Stimulated activated naive CD8-positive, alpha-beta T cell treated with anti-CD3 and anti-CD28 coated beads, Interleukin-15, Interleukin-2, amounts not matched to agents 100 U/mL and 50 U/mL, for 24 hours (primary cell): ENCODE measurements around the gene RPTOR.
A peak's percentile ranks its signal among the peaks of the same experiment; 100 is the strongest.

Source experiments
- ATAC-seq: fragments of 150-1000 bp; cut with Tn5 transposase; one replicate; pipeline ENCODE4 v1.10.0; 2021
- DNase-seq: peaks from one replicate; pipeline ENCODE4 v3.0.0; 2021

RPTOR gene

GRCh38 chr17:80592243-80592642 is 47.6 kb downstream of the RPTOR start:
- DNase-seq (no peak), ATAC-seq (no peak)

GRCh38 chr17:80593181-80593580 is 48.5 kb downstream of the RPTOR start:
- no peak for ATAC-seq
- DNase-seq: no peak

- ATAC-seq (no peak), DNase-seq (no peak)
Measured at GRCh38 chr17:80594431-80595269, 50.0 kb downstream of the RPTOR start.

GRCh38 chr17:80596760-80597608 is 52.3 kb downstream of the RPTOR start:
- ATAC-seq (peak; percentile 90), DNase-seq (peak; percentile 37)

- no peak for DNase-seq
- ATAC-seq: no peak
Measured at GRCh38 chr17:80598813-80599545, 54.3 kb downstream of the RPTOR start.

- ATAC-seq (no peak), DNase-seq (no peak)
Measured at GRCh38 chr17:80599546-80600305, 55.1 kb downstream of the RPTOR start.

GRCh38 chr17:80601146-80601545 is 56.5 kb downstream of the RPTOR start:
- DNase-seq (no peak), ATAC-seq (no peak)

- DNase-seq: no peak
- ATAC-seq: no peak
Measured at GRCh38 chr17:80603396-80603795, 58.8 kb downstream of the RPTOR start.

GRCh38 chr17:80604009-80604669 is 59.5 kb downstream of the RPTOR start:
- ATAC-seq (no peak), DNase-seq (no peak)

GRCh38 chr17:80604670-80605010 is 60.0 kb downstream of the RPTOR start:
- DNase-seq: no peak
- no peak for ATAC-seq

GRCh38 chr17:80605326-80606066 is 60.9 kb downstream of the RPTOR start:
- peak; percentile 73 for DNase-seq
- peak; percentile 100 for ATAC-seq

- DNase-seq (no peak), ATAC-seq (no peak)
Measured at GRCh38 chr17:80608326-80608725, 63.7 kb downstream of the RPTOR start.

GRCh38 chr17:80609757-80610156 is 65.1 kb downstream of the RPTOR start:
- ATAC-seq (no peak), DNase-seq (no peak)

GRCh38 chr17:80611816-80612215 is 67.2 kb downstream of the RPTOR start:
- DNase-seq: no peak
- ATAC-seq: no peak

- no peak for DNase-seq
- no peak for ATAC-seq
Measured at GRCh38 chr17:80612997-80613731, 68.5 kb downstream of the RPTOR start.

- DNase-seq (no peak), ATAC-seq (no peak)
Measured at GRCh38 chr17:80613732-80614071, 69.1 kb downstream of the RPTOR start.

GRCh38 chr17:80614332-80615047 is 69.9 kb downstream of the RPTOR start:
- ATAC-seq: no peak
- DNase-seq: no peak

- no peak for DNase-seq
- ATAC-seq: no peak
Measured at GRCh38 chr17:80615376-80615775, 70.7 kb downstream of the RPTOR start.

- DNase-seq (no peak), ATAC-seq (no peak)
Measured at GRCh38 chr17:80616705-80617104, 72.1 kb downstream of the RPTOR start.
